Body of pancreas (tissue), 4 donors: ENCODE measurements around the gene TMPRSS9. TPM values are rescaled to one million over a fixed set of nuclear protein-coding genes. Genes with fewer than 3 reads are reported as not detected.
A peak's percentile ranks its signal among the peaks of the same experiment; 100 is the strongest.
"Not testable (repeated sequence)": the region's sequence is repeated elsewhere in the genome, so short reads cannot be mapped to it uniquely, and the experiment has no call there.

Experiments
- ATAC-seq: fragments of 150-250 bp; one replicate; pipeline ENCODE4 v1.9.1; 2016
- DNase-seq, 4 donors: peaks; one replicate each; pipeline ENCODE4 v3.0.0-alpha.2; 2019
- H3K27ac ChIP-seq, 4 donors: fragments of 200-600 bp; sonication (generic); 1 replicate in 3 of 4; 2 replicates in 1 of 4; pipeline versions ENCODE4 v1.5.1 to v1.6.1; 2016 to 2019; ENCODE audit warnings: mild to moderate bottlenecking in 1 of 4, mixed read lengths in 1 of 4, moderate library complexity in 1 of 4
- H3K27me3 ChIP-seq, 2 donors: fragments of 200-600 bp; sonication (generic); one replicate each; pipeline ENCODE4 v1.6.0; 2016; ENCODE audit warnings: mild to moderate bottlenecking in 1 of 2
- H3K36me3 ChIP-seq, 2 donors: fragments of 200-600 bp; sonication (generic); replicated peaks in 1 of 2; 2 replicates each; pipeline ENCODE4 v1.5.1; 2016; ENCODE audit warnings: low read depth in 2 of 2; ENCODE audit not compliant: insufficient read depth in 1 of 2
- H3K4me1 ChIP-seq: fragments of 200-600 bp; sonication (generic); one replicate; pipeline ENCODE4 v1.6.0; 2016
- H3K4me3 ChIP-seq, 2 donors: fragments of 200-600 bp; sonication (generic); 1 replicate in 1 of 2; 2 replicates in 1 of 2; pipeline ENCODE4 v1.5.1; 2016 to 2019
- H3K9me3 ChIP-seq, 3 donors: fragments of 200-600 bp; sonication (generic); 1 replicate in 2 of 3; 2 replicates in 1 of 3; pipeline ENCODE4 v1.5.1; 2016
- POLR2A ChIP-seq, 3 donors: fragments of 450-650 bp; IDR thresholded peaks; one replicate each; pipeline ENCODE4 v1.6.1; 2016; ENCODE audit warnings: antibody characterized with exemption in 3 of 3, mild to moderate bottlenecking in 2 of 3
- WGBS, 2 donors: methylation state at CpG; one replicate each; pipeline ENCODE4 v1.1.5; 2017; 5-methylcytosine and 5-hydroxymethylcytosine counted together
- intact Hi-C: fragments of 100-400 bp; cut with DNase I; formaldehyde crosslinking; loops from one replicate; pipeline ENCODE4 v1.15.1; 2023
- total RNA-seq, 2 donors: library from RNA; depleted of rRNA; stranded (reverse); fragments of >200 nt; gene quantifications; one replicate each; pipeline ENCODE4 v1.1.0, GENCODE V29; 2016
- TF ChIP-seq, protein P1 (sequence below), 7 experiments: fragments of 450-650 bp in 4 of 7; fragments of 200-600 bp in 3 of 7; sonication (generic) in 3 of 7; IDR thresholded peaks; one replicate each; pipeline ENCODE4 v1.5.1; 2016 to 2019; ENCODE audit warnings: antibody characterized with exemption in 7 of 7

TMPRSS9 gene
- total RNA-seq, 2 donors from 2014 or later, result not detected

DNA sequence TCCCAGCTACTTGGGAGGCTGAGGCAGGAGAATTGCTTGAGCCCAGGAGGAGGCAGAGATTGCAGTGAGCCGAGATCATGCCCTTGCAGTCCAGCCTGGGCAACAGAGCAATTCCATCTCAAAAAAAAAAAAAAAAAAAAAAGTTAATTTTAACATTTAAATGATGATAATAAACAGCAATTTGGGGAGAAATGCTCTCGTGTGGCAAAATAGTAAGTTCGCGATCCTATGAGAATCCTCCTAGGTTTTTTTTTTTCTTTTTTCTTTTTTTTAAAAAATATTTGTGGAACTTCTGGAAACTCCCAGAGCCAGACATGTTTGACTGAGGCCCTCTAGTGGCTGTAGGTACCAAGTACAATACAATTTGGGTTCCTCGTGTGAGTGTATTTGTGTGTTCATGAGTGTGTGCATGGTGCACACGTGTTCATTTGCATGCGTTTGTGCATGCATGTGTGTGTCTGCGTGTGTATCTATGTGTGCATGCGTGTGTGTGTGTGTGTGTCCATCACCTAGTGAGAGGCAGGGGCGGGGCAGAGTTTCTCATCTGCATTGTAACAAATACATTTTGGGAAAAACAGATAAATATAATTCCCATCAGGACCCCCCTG, 31.2 kb downstream of the TMPRSS9 start:
- TF ChIP-seq, protein P1, sequence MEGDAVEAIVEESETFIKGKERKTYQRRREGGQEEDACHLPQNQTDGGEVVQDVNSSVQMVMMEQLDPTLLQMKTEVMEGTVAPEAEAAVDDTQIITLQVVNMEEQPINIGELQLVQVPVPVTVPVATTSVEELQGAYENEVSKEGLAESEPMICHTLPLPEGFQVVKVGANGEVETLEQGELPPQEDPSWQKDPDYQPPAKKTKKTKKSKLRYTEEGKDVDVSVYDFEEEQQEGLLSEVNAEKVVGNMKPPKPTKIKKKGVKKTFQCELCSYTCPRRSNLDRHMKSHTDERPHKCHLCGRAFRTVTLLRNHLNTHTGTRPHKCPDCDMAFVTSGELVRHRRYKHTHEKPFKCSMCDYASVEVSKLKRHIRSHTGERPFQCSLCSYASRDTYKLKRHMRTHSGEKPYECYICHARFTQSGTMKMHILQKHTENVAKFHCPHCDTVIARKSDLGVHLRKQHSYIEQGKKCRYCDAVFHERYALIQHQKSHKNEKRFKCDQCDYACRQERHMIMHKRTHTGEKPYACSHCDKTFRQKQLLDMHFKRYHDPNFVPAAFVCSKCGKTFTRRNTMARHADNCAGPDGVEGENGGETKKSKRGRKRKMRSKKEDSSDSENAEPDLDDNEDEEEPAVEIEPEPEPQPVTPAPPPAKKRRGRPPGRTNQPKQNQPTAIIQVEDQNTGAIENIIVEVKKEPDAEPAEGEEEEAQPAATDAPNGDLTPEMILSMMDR (IDR thresholded peaks at IDR 0.05), result peak; percentile 52 to 93 (median 78)
- no peak for TF ChIP-seq POLR2A (IDR thresholded peaks at IDR 0.05)
- 3 to 5% methylated on average over 10 of the region's 10 CpGs for WGBS, 2 donors
- intact Hi-C loops, result no loop called here
- Histone ChIP-seq H3K27ac (no peak overlapping the region), H3K9me3 (no peaks in the 10 kb centered on the region), H3K27me3 (no peaks in the 10 kb centered on the region), H3K4me3 (no peak overlapping the region), H3K36me3 (no peaks in the 10 kb centered on the region), H3K4me1 (no peaks in the 10 kb centered on the region)
- DNase-seq, result peak; percentile 38 to 63 (median 48)
- peak; percentile 74 for ATAC-seq

DNA sequence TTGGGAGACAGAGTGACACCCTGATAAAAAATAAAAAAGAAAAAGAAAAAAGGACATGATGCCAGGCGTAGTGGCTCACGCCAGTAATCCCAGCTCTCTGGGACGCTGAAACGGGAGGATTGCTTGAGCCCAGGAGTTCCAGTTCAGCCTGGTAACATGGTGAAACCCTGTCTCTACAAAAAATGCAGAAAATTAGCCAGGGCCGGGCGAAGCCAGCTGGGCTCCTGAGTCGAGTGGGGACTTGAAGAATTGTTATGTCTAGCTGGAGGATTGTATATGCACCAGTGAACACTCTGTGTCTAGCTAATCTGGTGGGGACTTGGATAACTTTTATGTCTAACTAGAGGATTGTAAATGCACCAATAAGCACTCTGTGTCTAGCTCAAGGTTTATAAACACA, 32.3 kb downstream of the TMPRSS9 start:
- no peak for DNase-seq
- TF ChIP-seq POLR2A (IDR thresholded peaks at IDR 0.05), result no peak
- TF ChIP-seq, protein P1 (IDR thresholded peaks at IDR 0.05), result no peak
- intact Hi-C loops, result no loop called here
- WGBS, 2 donors, result 51% methylated on average over 7 of the region's 7 CpGs
- Histone ChIP-seq H3K36me3 (no peaks in the 10 kb centered on the region), H3K27me3 (no peaks in the 10 kb centered on the region), H3K4me3 (no peak overlapping the region), H3K27ac (no peak overlapping the region), H3K9me3 (no peaks in the 10 kb centered on the region), H3K4me1 (no peaks in the 10 kb centered on the region)
- ATAC-seq, result no peak

DNA sequence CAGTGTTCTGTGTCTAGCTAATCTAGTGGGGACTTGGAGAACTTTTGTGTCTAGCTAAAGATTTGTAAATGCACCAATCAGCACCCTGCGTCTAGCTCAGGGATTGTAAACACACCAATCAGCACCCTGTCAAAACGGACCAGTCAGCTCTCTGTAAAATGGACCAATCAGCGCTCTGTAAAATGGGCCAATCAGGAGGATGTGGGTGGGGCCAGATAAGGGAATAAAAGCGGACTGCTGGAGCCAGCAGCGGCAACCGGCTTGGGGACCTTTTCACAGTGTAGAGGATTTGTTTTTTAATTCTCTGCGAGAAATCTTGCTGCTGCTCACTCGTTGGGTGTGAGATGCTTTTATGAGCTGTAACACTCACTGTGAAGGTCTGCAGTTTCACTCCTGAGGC, 32.8 kb downstream of the TMPRSS9 start:
- H3K27me3 ChIP-seq, intact Hi-C loops, ATAC-seq, H3K36me3 ChIP-seq, H3K4me1 ChIP-seq, H3K9me3 ChIP-seq, H3K27ac ChIP-seq, H3K4me3 ChIP-seq: not testable (repeated sequence)
- TF ChIP-seq POLR2A (IDR thresholded peaks at IDR 0.05), result peak in 1 of 3 donors; percentile 13
- 40 to 59% methylated on average over 3 to 8 of the region's 8 CpGs for WGBS, 2 donors
- DNase-seq, result peak in 2 of 4 donors; percentile 16 to 25

DNA sequence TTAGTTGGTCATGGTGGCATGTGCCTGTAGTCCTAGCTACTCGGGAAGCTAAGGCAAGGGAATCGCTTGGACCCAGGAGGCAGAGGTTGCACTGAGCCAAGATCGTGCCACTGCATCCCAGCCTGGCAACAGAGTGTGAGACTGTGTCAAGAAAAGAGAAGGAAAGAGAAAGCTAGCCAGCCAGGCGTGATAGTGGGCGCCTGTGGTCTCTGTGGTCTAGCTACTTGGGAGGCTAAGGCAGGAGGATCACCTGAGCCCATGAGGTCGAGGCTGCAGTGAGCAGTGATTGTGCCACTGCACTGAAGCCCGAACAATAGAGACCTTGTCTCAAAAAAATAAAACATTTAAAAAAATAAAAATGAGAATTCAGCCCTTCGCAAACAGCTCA, 34.0 kb downstream of the TMPRSS9 start:
- no peak for TF ChIP-seq POLR2A (IDR thresholded peaks at IDR 0.05)
- TF ChIP-seq, protein P1 (IDR thresholded peaks at IDR 0.05), result no peak
- no peak for DNase-seq
- WGBS, 2 donors, result 57 to 69% methylated on average over 8 of the region's 8 CpGs
- no peaks in the 10 kb centered on the region for H3K4me1 ChIP-seq
- peak overlapping the region in 1 of 4 donors; percentile 44 for H3K27ac ChIP-seq
- H3K36me3 ChIP-seq, result no peaks in the 10 kb centered on the region
- H3K27me3 ChIP-seq, result no peaks in the 10 kb centered on the region
- H3K9me3 ChIP-seq, result no peaks in the 10 kb centered on the region
- no peak for ATAC-seq
- no peak overlapping the region for H3K4me3 ChIP-seq
- intact Hi-C loops, result no loop called here

DNA sequence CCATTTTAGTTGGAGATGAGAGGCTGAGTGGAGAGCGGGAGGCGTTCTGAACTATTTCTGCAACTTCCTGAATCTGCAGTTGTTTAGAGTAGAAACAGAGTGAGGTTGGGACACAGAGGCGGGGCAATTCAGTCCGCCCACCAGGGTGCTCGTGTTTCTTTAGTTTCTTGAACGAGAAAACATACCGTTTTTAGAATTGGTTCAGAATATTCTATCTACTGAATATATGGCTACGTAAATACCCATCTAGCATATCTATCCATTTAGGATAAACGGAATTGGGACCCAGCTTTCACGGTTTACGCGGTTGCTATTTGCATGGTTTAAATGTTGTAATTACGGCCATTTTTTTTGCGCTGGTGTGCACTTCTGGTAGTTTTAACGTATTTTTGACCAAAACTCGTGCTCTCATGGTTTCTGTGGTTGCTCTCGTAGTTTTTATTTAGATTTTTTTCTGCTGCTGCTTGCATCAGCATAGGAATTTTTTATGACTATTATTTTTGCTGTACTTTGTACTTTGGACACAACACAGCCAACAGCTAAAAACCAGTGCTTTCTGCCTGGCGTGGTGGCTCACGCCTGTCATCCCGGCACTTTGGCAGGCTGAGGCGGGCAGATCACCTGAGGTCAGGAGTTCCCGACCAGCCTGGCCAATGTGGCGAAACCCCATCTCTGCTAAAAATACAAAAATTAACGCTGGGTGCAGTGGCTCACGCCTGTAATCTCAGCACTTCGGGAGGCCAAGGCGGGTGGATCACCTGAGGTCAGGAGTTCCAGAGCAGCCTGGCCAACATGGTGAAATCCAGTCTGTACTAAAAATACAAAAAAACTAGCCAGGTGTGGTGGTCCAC, 34.6 kb downstream of the TMPRSS9 start:
- DNase-seq (peak in 1 of 4 donors; percentile 32), ATAC-seq (no peak)
- Histone ChIP-seq H3K4me1 (no peaks in the 10 kb centered on the region), H3K27me3 (no peaks in the 10 kb centered on the region), H3K27ac (peak overlapping the region in 1 of 4 donors; percentile 2), H3K4me3 (no peak overlapping the region), H3K36me3 (no peaks in the 10 kb centered on the region), H3K9me3 (no peaks in the 10 kb centered on the region)
- WGBS, 2 donors, result 48 to 67% methylated on average over 18 to 27 of the region's 27 CpGs
- TF ChIP-seq, protein P1 (IDR thresholded peaks at IDR 0.05), result no peak
- TF ChIP-seq POLR2A (IDR thresholded peaks at IDR 0.05), result no peak
- intact Hi-C loops, result no loop called here

DNA sequence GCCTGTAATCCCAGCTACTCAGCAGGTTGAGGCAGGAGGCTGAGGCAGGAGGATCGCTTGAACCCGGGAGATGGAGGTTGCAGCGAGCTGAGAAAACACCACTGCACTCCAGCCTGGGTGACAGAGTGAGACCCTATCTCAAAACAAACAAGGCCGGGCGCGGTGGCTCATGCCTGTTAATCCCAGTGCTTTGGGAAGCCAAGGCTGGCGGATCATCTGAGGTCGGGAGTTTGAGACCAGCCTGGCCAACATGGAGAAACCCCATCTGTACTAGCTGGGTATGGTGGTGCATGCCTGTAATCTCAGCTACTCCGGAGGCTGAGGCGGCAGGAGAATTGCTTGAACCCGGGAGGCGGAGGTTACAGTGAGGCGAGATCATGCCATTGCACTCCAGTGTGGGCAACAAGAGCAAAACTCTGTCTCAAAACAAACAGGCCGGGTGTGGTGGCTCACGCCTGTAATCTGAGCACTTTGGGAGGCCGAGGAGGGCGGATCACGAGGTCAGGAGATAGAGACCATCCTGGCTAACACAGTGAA, 35.3 kb downstream of the TMPRSS9 start:
- intact Hi-C loops, ATAC-seq, H3K27ac ChIP-seq, DNase-seq, H3K27me3 ChIP-seq, H3K4me3 ChIP-seq, H3K36me3 ChIP-seq, H3K4me1 ChIP-seq, H3K9me3 ChIP-seq: not testable (repeated sequence)
- 90 to 93% methylated on average over 12 to 18 of the region's 18 CpGs for WGBS, 2 donors

DNA sequence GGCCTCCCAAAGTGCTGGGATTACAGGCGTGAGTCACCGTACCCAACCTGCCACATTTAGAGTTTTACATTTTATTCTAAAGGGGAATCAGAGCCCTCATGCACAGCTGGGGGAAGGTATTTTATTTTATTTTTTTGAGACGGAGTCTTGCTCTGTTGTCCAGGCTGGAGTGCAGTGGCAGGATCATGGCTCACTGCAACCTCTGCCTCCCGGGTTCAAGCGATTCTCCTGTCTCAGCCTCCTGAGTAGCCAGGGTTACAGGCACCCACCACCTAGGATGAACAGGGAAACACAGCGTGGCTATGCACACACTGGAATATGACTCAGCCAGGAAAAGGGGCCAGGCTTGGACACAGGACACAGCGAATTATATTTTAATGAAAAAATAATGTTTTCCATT, 37.1 kb downstream of the TMPRSS9 start:
- H3K27me3 ChIP-seq, intact Hi-C loops, H3K9me3 ChIP-seq, H3K4me1 ChIP-seq, H3K4me3 ChIP-seq, H3K36me3 ChIP-seq, H3K27ac ChIP-seq, DNase-seq, ATAC-seq: not testable (repeated sequence)
- 84 to 86% methylated on average over 6 to 7 of the region's 7 CpGs for WGBS, 2 donors
